HEK293 (cell line): Measurements from ENCODE around the gene ZBTB17.

Experiments used
- CTCF ChIA-PET: fragments of 350-600 bp; formaldehyde crosslinking; extraction: SDS; loops from one replicate; lab custom pipeline; 2021; ENCODE audit warnings: antibody characterized with exemption; lab: Yijun Ruan, JAX
- POLR2A ChIA-PET: fragments of 300-600 bp; formaldehyde crosslinking; extraction: SDS; loops from one replicate; lab custom pipeline; 2020; ENCODE audit warnings: antibody characterized with exemption, inconsistent platforms; lab: Yijun Ruan, JAX
- H3K27ac ChIP-seq: fragments of 200-500 bp; sonication (Bioruptor generic); 2 replicates; pipeline ENCODE4 v1.5.1; 2014; ENCODE audit warnings: low read depth, low read length, control low read depth, inconsistent platforms; ENCODE audit errors: extremely low read depth
- H3K36me3 ChIP-seq, 2 experiments: fragments of 200-500 bp in 1 of 2; sonication (Bioruptor generic) in 1 of 2; 1 replicate in 1 of 2; 2 replicates in 1 of 2; pipeline ENCODE4 v1.5.1; 2014 to 2017; ENCODE audit warnings: inconsistent platforms in 2 of 2, low read length in 2 of 2; ENCODE audit not compliant: control insufficient read depth in 2 of 2, insufficient read depth in 1 of 2
- H3K4me1 ChIP-seq: fragments of 200-500 bp; sonication (Bioruptor generic); 2 replicates; pipeline ENCODE4 v1.5.1; 2014; ENCODE audit warnings: mild to moderate bottlenecking, low read length, inconsistent platforms; ENCODE audit not compliant: control insufficient read depth, insufficient read depth
- H3K4me3 ChIP-seq: 2 replicates; pipeline ENCODE4 v1.5.1; 2011; ENCODE audit warnings: low read depth, mild to moderate bottlenecking, control low read depth, low read length, moderate library complexity
- H3K9me3 ChIP-seq: fragments of 200-500 bp; sonication (Bioruptor generic); 2 replicates; pipeline ENCODE4 v1.5.1; 2014; ENCODE audit warnings: low read depth, low read length, inconsistent platforms; ENCODE audit not compliant: control insufficient read depth, insufficient read depth
- GLIS1 ChIP-seq: fragments of 450-650 bp; formaldehyde crosslinking; IDR thresholded peaks from 2 replicates; pipeline ENCODE4 v1.5.1; 2016; ENCODE audit warnings: missing biosample characterization, missing genetic modification characterization
- GLIS2 ChIP-seq: fragments of 450-650 bp; formaldehyde crosslinking; IDR thresholded peaks from 2 replicates; pipeline ENCODE4 v1.5.1; 2016; ENCODE audit warnings: missing biosample characterization, missing genetic modification characterization
- HIC1 ChIP-seq: fragments of 450-650 bp; formaldehyde crosslinking; IDR thresholded peaks from 2 replicates; pipeline ENCODE4 v1.5.1; 2016; ENCODE audit warnings: missing biosample characterization, missing genetic modification characterization
- SP2 ChIP-seq: fragments of 450-650 bp; formaldehyde crosslinking; IDR thresholded peaks from 2 replicates; pipeline ENCODE4 v1.5.1; 2016; ENCODE audit warnings: missing biosample characterization, missing genetic modification characterization
- ZBTB21 ChIP-seq: fragments of 450-650 bp; formaldehyde crosslinking; IDR thresholded peaks from 2 replicates; pipeline ENCODE4 v1.5.1; 2017; ENCODE audit warnings: missing biosample characterization, missing genetic modification characterization
- ZIC2 ChIP-seq: fragments of 450-650 bp; formaldehyde crosslinking; IDR thresholded peaks from 2 replicates; pipeline ENCODE4 v1.5.1; 2016; ENCODE audit warnings: missing biosample characterization, missing genetic modification characterization
- ZNF10 ChIP-seq: fragments of 450-650 bp; formaldehyde crosslinking; IDR thresholded peaks from 2 replicates; pipeline ENCODE4 v1.5.1; 2017; ENCODE audit warnings: missing biosample characterization, missing genetic modification characterization
- ZNF140 ChIP-seq: fragments of 450-650 bp; formaldehyde crosslinking; IDR thresholded peaks from 2 replicates; pipeline ENCODE4 v1.5.1; 2016; ENCODE audit warnings: missing biosample characterization, missing genetic modification characterization
- ZNF155 ChIP-seq: fragments of 450-650 bp; formaldehyde crosslinking; IDR thresholded peaks from 2 replicates; pipeline ENCODE4 v1.5.1; 2016; ENCODE audit warnings: missing biosample characterization, missing genetic modification characterization
- ZNF16 ChIP-seq: fragments of 450-650 bp; formaldehyde crosslinking; IDR thresholded peaks from 2 replicates; pipeline ENCODE4 v1.5.1; 2016; ENCODE audit warnings: low read depth, missing biosample characterization, missing genetic modification characterization
- ZNF174 ChIP-seq: fragments of 450-650 bp; formaldehyde crosslinking; IDR thresholded peaks from 2 replicates; pipeline ENCODE4 v1.5.0; 2017; ENCODE audit warnings: missing biosample characterization, mild to moderate bottlenecking, missing genetic modification characterization
- ZNF211 ChIP-seq: fragments of 450-650 bp; formaldehyde crosslinking; IDR thresholded peaks from 2 replicates; pipeline ENCODE4 v1.5.1; 2016; ENCODE audit warnings: low read depth, missing biosample characterization, missing genetic modification characterization
- ZNF23 ChIP-seq: fragments of 450-650 bp; formaldehyde crosslinking; IDR thresholded peaks from 2 replicates; pipeline ENCODE4 v1.5.1; 2016; ENCODE audit warnings: missing biosample characterization, missing genetic modification characterization, borderline replicate concordance
- ZNF341 ChIP-seq: fragments of 450-650 bp; formaldehyde crosslinking; IDR thresholded peaks from 2 replicates; pipeline ENCODE4; 2016; ENCODE audit warnings: low read depth, missing biosample characterization, missing genetic modification characterization
- ZNF510 ChIP-seq: fragments of 450-650 bp; formaldehyde crosslinking; IDR thresholded peaks from 2 replicates; pipeline ENCODE4 v1.5.1; 2018; ENCODE audit warnings: mild to moderate bottlenecking, missing genetic modification characterization, missing biosample characterization; ENCODE audit not compliant: insufficient replicate concordance
- ZNF530 ChIP-seq: fragments of 450-650 bp; formaldehyde crosslinking; IDR thresholded peaks from 2 replicates; pipeline ENCODE4 v1.5.1; 2016; ENCODE audit warnings: low read depth, missing biosample characterization, missing genetic modification characterization

Gene ZBTB17

DNA sequence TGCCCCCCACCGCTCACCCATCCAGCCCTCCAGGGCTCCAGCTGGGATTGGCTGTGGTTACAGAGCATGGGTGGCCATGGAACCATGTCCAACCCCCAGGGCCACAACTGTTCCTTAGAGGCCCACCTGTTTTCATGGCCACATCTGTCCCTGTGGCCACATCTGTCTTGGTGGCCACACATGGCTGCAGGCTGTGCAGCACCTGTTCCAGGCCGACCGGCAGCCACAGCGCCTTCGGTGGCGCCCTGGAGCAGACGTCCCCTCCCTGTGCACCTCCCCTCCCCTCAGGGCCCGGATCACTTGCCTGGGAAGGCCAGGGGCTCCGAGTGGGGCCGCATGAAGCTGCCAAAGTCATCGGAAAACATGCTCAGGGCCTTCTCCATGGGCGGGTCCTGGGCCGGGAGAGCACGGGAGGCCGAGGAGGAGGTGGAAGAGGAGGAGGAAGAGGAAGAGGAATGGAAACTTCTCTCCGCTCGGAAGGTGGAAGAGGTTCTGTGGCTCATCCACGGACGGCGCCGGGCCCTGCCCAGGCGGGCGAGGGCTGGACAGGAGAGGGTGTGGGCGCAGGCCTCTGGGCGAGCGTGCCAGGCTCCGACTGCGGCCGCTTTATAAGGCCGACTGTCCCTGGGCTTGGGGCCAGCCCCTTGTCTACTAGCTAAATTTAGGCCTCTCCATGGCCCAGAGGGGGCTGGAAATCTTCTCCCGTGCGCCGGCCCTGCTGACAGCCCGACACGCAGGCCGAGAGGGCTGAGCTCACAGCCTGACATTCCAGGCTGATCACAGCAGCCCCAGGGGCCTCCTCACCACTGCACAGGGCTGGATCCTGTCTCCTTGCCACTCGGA lies 41.8 kb upstream of the ZBTB17 start, which contains the start of gene HSPB7:
HSPB7 (minus strand) TSS at position 583 of the 843 bp plus-strand sequence; CDS start at position 503, 80 bp downstream.
- H3K27ac ChIP-seq, result no peak within 1 kb of the TSS
- no peak within 1 kb of the TSS for H3K4me3 ChIP-seq
- POLR2A ChIA-PET, result no interaction called here
- TF ChIP-seq GLIS2 (tag by site-specific recombination), result peak; percentile 46
- peak; percentile 55 for TF ChIP-seq GLIS1
- TF ChIP-seq ZNF211, result no peak
- no peak for TF ChIP-seq ZNF174
- peak; percentile 72; the same call in 1 of the 2 replicates for TF ChIP-seq ZIC2 (tag by site-specific recombination)
- H3K9me3 ChIP-seq, result no peaks in the 10 kb centered on the region
- CTCF ChIA-PET, result interaction anchor here (0.5 to 4.5 kb wide), 5 partner anchors 9 to 270 kb away, joined by 3 to 31 read pairs (median 3); no protein-coding TSS in a partner anchor
- H3K4me1 ChIP-seq, result no peaks in the 10 kb centered on the region
- H3K36me3 ChIP-seq, result no peaks in the 10 kb centered on the region

GRCh38 chr1:16017076-16017460 lies 41.2 kb upstream of the ZBTB17 start:
- POLR2A ChIA-PET, result no interaction called here
- H3K4me1 ChIP-seq, result no peaks in the 10 kb centered on the region
- H3K4me3 ChIP-seq, result no peak overlapping the region
- TF ChIP-seq ZNF23, result no peak
- TF ChIP-seq SP2 (tag by site-specific recombination), result peak; percentile 11; the same call in 1 of the 2 replicates
- no peaks in the 10 kb centered on the region for H3K9me3 ChIP-seq
- CTCF ChIA-PET, result interaction anchor here (0.5 to 4.5 kb wide), 6 partner anchors 9 to 99 kb away, joined by 3 to 31 read pairs (median 3); no protein-coding TSS in a partner anchor
- no peak overlapping the region for H3K27ac ChIP-seq
- H3K36me3 ChIP-seq, result no peaks in the 10 kb centered on the region

DNA sequence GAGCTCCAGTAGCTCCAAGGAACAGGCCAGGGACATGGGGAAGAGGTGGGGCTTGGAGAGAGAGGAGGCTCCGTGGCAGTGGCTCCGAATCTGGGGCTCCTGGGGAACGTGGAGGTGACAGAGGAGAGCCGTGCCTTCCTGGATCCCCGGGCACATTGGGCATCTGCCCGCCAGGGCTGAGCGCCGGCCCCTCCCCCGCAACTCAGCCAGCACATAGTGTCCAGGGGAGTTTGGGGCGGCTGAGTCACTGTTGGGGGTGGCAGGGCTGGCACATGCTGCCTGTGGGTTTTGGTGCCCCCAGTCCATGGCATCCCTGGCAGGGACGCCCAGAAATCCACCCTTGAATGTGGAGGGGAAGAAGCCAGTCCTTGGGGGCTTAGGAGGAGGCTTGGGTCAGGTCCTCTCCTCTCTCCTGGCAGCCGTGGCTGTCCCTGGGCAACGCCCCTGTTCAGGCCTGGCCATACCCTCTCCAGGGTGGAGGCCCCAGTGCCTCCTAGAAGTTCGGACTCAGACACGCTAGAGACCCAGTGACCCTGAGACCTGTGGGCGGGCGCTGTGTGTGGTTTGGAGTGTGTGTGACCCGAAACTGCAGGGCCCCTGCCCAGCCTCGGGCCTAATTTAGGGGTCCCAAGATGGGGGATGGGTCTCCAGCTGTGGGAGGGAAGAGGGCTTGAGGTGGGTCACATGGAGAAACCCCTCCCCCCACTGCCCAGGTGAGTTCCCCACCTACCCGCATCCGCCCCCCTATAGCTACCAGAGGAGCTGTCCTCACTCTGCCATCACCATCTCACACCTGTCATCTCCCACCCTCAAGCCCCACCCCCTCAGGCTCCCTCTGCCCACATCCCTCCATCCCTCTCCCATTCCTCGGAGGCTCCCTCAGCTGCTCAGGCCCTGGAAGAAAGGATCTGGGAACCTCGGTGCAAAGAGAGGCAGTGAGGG lies 40.3 kb upstream of the ZBTB17 start:
- POLR2A ChIA-PET, result no interaction called here
- H3K4me3 ChIP-seq, result no peak overlapping the region
- no peaks in the 10 kb centered on the region for H3K9me3 ChIP-seq
- TF ChIP-seq HIC1 (tag by site-specific recombination) (peak; percentile 46; the same call in 1 of the 2 replicates), ZNF16 (tag by site-specific recombination) (no peak)
- TF ChIP-seq, all 188 proteins: peak for 1
- Histone ChIP-seq H3K4me1 (no peaks in the 10 kb centered on the region), H3K36me3 (no peaks in the 10 kb centered on the region), H3K27ac (no peak overlapping the region)
- CTCF ChIA-PET, result interaction anchor here (0.5 to 4.5 kb wide), 4 partner anchors 8 to 100 kb away, joined by 3 to 31 read pairs (median 4); no protein-coding TSS in a partner anchor

- Histone ChIP-seq H3K36me3 (no peaks in the 10 kb centered on the region), H3K27ac (no peak overlapping the region), H3K9me3 (no peaks in the 10 kb centered on the region), H3K4me1 (no peaks in the 10 kb centered on the region), H3K4me3 (no peak overlapping the region)
- ChIA-PET POLR2A (no interaction called here), CTCF (interaction anchor here (0.7 kb wide), 1 partner anchor 11 kb away, joined by 3 read pairs; no protein-coding TSS in a partner anchor)
- no peak for TF ChIP-seq ZNF10 (tag by site-specific recombination)
- no peak for TF ChIP-seq ZNF530 (tag by site-specific recombination)
- no peak for TF ChIP-seq ZNF155 (tag by site-specific recombination)
- no peak for TF ChIP-seq ZNF510 (tag by site-specific recombination)
- TF ChIP-seq ZNF140 (tag by site-specific recombination), result no peak
- no peak for TF ChIP-seq ZNF341 (tag by site-specific recombination)
- TF ChIP-seq ZBTB21 (tag by site-specific recombination), result no peak
Measured at GRCh38 chr1:16015491-16015890, 39.6 kb upstream of the ZBTB17 start.
